A549 treated with AZD9567 at 1 μM for 4 hours (cell line): ENCODE measurements around the gene FZD7. TPM values are rescaled to one million over a fixed set of nuclear protein-coding genes. Genes with fewer than 3 reads are reported as not detected.

Source experiments
- total RNA-seq: library from RNA; stranded (reverse); fragments of 200-300 nt; extraction: Qiagen RNA extraction; gene quantifications from 5 replicates; pipeline ENCODE4 v1.2.3, GENCODE V29; 2022; ENCODE audit not compliant: insufficient read depth

The FZD7 gene
- total RNA-seq = 4.0 to 7.7 TPM (median 7.3 TPM) in 5 replicates

GRCh38 chr2:202033317-202034248, at the start of gene FZD7:
Gene FZD7 (plus strand): TSS chr2:202033855. CDS start chr2:202034648, 793 bp downstream.

GRCh38 chr2:202072737-202073401, 39.2 kb downstream of the FZD7 start, which contains the start of gene KIAA2012:
Gene KIAA2012 (plus strand): TSS chr2:202073255. CDS start chr2:202073628, 373 bp downstream.

Other genes starting within 250 kb of the FZD7 start
- not detected in 5 replicates for gene CDK15, start 227.3 kb upstream of the FZD7 start, total RNA-seq
- not detected in 5 replicates for gene KIAA2012, start 39.4 kb downstream of the FZD7 start, total RNA-seq
- gene SUMO1, start 204.7 kb downstream of the FZD7 start, total RNA-seq = 124 to 203 TPM (median 148 TPM) in 5 replicates
- 117 to 138 TPM (median 120 TPM) in 5 replicates for gene NOP58, start 231.9 kb downstream of the FZD7 start, total RNA-seq